ENCODE measurements around the gene PTPRM.

The PTPRM gene

DNA sequence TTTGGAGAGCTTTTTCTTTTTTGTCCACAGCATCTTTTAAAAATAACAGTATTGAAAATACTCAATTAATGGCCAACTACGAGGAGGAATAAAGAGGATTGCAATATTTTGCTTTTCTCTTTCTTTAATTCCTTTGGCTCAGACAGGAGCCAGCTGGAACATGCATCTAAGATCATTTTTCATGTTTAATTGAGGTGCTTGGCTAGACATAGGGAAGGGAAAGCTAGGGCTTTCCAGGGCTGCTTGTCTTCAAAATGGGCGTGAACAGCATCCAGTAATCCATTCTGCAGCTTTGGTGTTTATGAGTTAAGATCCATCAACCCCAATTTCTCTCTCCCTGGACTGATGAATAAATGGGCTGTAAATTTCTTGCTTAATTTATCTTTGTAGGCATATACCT lies 323.0 kb downstream of the PTPRM start:
- no peaks in the 10 kb centered on the region for H3K36me3 Mint-ChIP-seq
- no peaks in the 10 kb centered on the region for H3K4me1 Mint-ChIP-seq
- H3K27ac Mint-ChIP-seq = no peak overlapping the region
- no peaks in the 10 kb centered on the region for H3K27me3 Mint-ChIP-seq
- H3K4me3 Mint-ChIP-seq = no peak overlapping the region
- no peaks in the 10 kb centered on the region for H3K9me3 Mint-ChIP-seq
- DNase-seq = no peak
- CTCF ChIA-PET = no interaction called here

GRCh38 chr18:7892556-7892955 lies 325.4 kb downstream of the PTPRM start:
- no peaks in the 10 kb centered on the region for H3K9me3 Mint-ChIP-seq
- no peaks in the 10 kb centered on the region for H3K36me3 Mint-ChIP-seq
- no peaks in the 10 kb centered on the region for H3K27me3 Mint-ChIP-seq
- no peak overlapping the region for H3K4me3 Mint-ChIP-seq
- CTCF ChIA-PET = no interaction called here
- H3K27ac Mint-ChIP-seq = no peak overlapping the region
- H3K4me1 Mint-ChIP-seq = no peaks in the 10 kb centered on the region
- no peak for DNase-seq

GRCh38 chr18:7894592-7894991 lies 327.5 kb downstream of the PTPRM start:
- H3K4me3 Mint-ChIP-seq = no peak overlapping the region
- no peaks in the 10 kb centered on the region for H3K36me3 Mint-ChIP-seq
- no peaks in the 10 kb centered on the region for H3K4me1 Mint-ChIP-seq
- CTCF ChIA-PET = no interaction called here
- no peak for DNase-seq
- no peaks in the 10 kb centered on the region for H3K27me3 Mint-ChIP-seq
- H3K27ac Mint-ChIP-seq = no peak overlapping the region
- no peaks in the 10 kb centered on the region for H3K9me3 Mint-ChIP-seq

DNA sequence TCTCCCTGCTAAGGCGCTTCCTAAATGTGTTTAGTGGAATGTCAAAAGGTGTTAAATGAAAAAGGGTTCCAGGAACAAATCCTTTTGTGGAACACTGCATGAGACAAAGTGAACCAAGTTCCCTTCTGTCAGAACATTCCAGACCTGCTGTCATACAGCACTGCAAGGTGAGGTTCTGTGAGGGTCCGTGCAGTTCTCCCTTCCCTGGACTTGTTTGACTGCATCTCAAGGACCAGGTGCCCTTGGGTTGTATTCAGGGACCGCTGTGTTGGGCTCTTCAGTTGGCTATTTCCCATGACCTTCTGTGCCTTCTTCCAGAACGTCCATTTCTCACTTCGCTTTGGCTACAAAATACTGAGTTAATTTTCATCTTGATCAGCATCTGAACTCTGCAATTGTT lies 328.2 kb downstream of the PTPRM start:
- Mint-ChIP-seq H3K4me1 (no peaks in the 10 kb centered on the region), H3K4me3 (no peak overlapping the region), H3K36me3 (no peaks in the 10 kb centered on the region), H3K27me3 (no peaks in the 10 kb centered on the region), H3K9me3 (no peaks in the 10 kb centered on the region), H3K27ac (no peak overlapping the region)
- CTCF ChIA-PET = no interaction called here
- no peak for DNase-seq

DNA sequence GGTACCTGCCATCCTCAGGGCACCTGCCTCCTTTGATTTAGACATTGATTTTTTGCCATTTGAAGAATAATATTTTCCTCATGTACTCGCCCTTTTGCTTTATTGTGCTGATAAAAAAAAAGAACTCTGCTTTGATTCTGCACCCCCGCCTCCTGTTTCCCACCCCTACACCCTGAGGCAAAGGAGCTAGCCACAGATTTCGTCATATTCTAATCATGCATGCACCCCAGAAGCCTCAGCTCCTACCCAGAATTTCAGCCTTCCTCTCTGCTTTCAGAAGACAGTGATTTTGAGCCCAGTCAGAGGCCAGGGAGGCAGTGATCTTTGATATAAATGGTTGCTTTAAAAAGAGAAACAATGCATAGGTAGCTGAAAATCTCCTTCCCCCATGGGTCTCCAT lies 329.0 kb downstream of the PTPRM start:
- CTCF ChIA-PET = no interaction called here
- no peak overlapping the region for H3K4me3 Mint-ChIP-seq

DNA sequence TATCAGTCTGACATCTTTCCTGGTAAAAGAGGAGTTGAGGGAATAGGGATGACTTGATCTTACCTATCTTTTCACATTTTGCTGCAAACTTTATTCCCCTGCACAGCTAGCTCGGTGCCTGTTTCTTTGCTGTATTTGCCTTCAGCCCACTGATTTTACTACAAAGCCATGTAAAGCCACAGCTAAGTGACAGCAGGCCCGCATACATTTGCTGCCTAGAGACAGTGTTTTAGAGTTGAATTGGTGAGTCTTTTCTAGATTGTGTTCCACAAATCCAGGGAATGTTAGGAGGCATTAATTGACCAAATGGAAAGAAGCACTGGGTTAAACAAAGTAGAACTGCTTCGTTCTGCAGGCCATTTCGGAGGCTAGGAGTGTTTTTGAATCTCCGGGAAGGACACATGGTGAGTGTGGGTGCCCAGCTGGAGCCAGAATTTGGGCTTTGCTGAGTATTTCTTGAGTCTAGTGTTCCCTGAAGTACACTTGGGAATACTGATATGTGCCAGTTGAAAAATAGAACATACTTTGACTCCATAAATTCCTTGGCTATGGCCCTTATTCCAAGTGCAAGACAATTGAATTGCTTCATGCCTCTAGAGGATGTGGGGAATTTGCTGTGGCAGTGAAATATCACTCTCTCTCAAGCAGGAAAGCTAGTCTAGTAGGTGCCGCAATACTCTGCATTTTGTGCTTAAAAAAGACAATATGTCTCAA lies 329.8 kb downstream of the PTPRM start:
- CTCF ChIA-PET = no interaction called here
- no peaks in the 10 kb centered on the region for H3K4me1 Mint-ChIP-seq
- no peaks in the 10 kb centered on the region for H3K36me3 Mint-ChIP-seq

More for the DNA sequence above, 329.0 kb downstream of the PTPRM start:
- H3K27ac Mint-ChIP-seq = no peak overlapping the region
- H3K27me3 Mint-ChIP-seq = no peaks in the 10 kb centered on the region
- DNase-seq = no peak
- no peaks in the 10 kb centered on the region for H3K9me3 Mint-ChIP-seq
- no peaks in the 10 kb centered on the region for H3K36me3 Mint-ChIP-seq
- H3K4me1 Mint-ChIP-seq = no peaks in the 10 kb centered on the region

DNA sequence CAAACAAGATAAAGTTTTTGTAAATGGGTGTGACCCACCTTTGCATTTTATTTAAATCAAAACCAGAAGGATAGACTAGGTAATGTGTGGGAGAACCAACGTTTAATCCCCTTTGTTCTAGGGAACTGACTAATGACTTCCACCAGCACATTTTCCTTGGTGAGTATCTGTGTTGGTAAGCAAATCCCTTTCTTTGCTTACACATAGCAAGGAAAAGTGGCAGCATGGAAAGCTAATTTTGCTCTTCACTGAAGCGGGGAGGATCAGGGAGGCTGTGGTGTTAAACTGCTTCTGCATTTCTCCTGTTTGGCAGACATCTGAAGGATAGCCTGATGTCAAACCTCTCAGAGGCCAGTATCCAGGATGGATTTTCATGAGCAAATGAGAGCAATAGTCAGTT lies 331.1 kb downstream of the PTPRM start:
- CTCF ChIA-PET = no interaction called here
- no peak for DNase-seq

More for the DNA sequence above, 329.8 kb downstream of the PTPRM start:
- Mint-ChIP-seq H3K9me3 (no peaks in the 10 kb centered on the region), H3K27ac (no peak overlapping the region), H3K27me3 (no peaks in the 10 kb centered on the region), H3K4me3 (no peak overlapping the region)
- no peak for DNase-seq

GRCh38 chr18:7899078-7899477 lies 332.0 kb downstream of the PTPRM start:
- no peak for DNase-seq
- Mint-ChIP-seq H3K9me3 (no peaks in the 10 kb centered on the region), H3K4me1 (no peaks in the 10 kb centered on the region), H3K27ac (no peak overlapping the region), H3K4me3 (no peak overlapping the region), H3K36me3 (no peaks in the 10 kb centered on the region), H3K27me3 (no peaks in the 10 kb centered on the region)
- CTCF ChIA-PET = no interaction called here

More for the DNA sequence above, 331.1 kb downstream of the PTPRM start:
- H3K4me3 Mint-ChIP-seq = no peak overlapping the region
- no peaks in the 10 kb centered on the region for H3K36me3 Mint-ChIP-seq
- H3K27me3 Mint-ChIP-seq = no peaks in the 10 kb centered on the region
- H3K27ac Mint-ChIP-seq = no peak overlapping the region
- no peaks in the 10 kb centered on the region for H3K9me3 Mint-ChIP-seq
- H3K4me1 Mint-ChIP-seq = no peaks in the 10 kb centered on the region

GRCh38 chr18:7900091-7900490 lies 333.0 kb downstream of the PTPRM start:
- DNase-seq = no peak
- no peaks in the 10 kb centered on the region for H3K4me1 Mint-ChIP-seq
- no peaks in the 10 kb centered on the region for H3K27me3 Mint-ChIP-seq
- CTCF ChIA-PET = no interaction called here
- H3K36me3 Mint-ChIP-seq = no peaks in the 10 kb centered on the region
- no peak overlapping the region for H3K27ac Mint-ChIP-seq
- no peaks in the 10 kb centered on the region for H3K9me3 Mint-ChIP-seq
- H3K4me3 Mint-ChIP-seq = no peak overlapping the region

GRCh38 chr18:7901657-7902056 lies 334.5 kb downstream of the PTPRM start:
- H3K9me3 Mint-ChIP-seq = peaks cover 8% of the 10 kb centered on the region
- CTCF ChIA-PET = no interaction called here
- H3K4me3 Mint-ChIP-seq = no peak overlapping the region
- H3K36me3 Mint-ChIP-seq = no peaks in the 10 kb centered on the region
- no peak for DNase-seq
- H3K27me3 Mint-ChIP-seq = no peaks in the 10 kb centered on the region
- no peaks in the 10 kb centered on the region for H3K4me1 Mint-ChIP-seq
- no peak overlapping the region for H3K27ac Mint-ChIP-seq

GRCh38 chr18:7902399-7902839 lies 335.3 kb downstream of the PTPRM start:
- CTCF ChIA-PET = no interaction called here
- Mint-ChIP-seq H3K4me1 (no peaks in the 10 kb centered on the region), H3K9me3 (peaks cover 8% of the 10 kb centered on the region), H3K27ac (no peak overlapping the region), H3K27me3 (no peaks in the 10 kb centered on the region), H3K36me3 (no peaks in the 10 kb centered on the region), H3K4me3 (no peak overlapping the region)
- DNase-seq = no peak

GRCh38 chr18:7904529-7904928 lies 337.4 kb downstream of the PTPRM start:
- no peak overlapping the region for H3K27ac Mint-ChIP-seq
- H3K9me3 Mint-ChIP-seq = peaks cover 8% of the 10 kb centered on the region
- no peak for DNase-seq

DNA sequence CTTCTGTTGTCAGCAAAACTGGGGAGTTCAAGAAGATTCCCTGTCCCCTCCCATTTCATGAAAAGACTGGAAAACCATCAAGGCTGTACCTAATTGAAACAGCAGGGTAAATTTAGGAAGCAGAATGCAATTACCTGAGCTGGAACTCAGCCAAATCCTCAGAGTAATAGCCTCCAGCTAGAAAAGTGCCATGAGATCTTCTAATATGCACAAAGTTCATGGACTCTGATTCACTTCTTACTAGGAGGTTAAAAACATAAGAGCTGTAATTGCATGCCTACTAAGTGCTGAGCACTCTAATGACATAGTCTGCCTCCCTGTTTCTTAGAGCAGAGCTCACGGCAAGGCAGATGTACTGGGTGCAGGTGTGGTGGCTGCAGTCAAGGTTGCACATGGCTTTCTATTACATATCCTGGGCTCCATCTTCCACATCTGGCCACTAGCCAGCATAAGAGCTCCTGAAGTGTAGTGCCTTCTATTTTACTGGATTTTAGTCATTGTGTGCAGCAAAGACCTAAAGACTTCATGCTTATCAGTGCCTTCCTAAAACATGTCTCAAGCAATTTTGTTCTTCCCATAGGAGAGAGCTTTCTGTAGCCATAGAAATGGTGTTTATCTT lies 341.7 kb downstream of the PTPRM start:
- Mint-ChIP-seq H3K36me3 (no peaks in the 10 kb centered on the region), H3K27me3 (no peaks in the 10 kb centered on the region), H3K9me3 (peaks cover 8% of the 10 kb centered on the region), H3K27ac (no peak overlapping the region), H3K4me3 (no peak overlapping the region), H3K4me1 (no peaks in the 10 kb centered on the region)
- CTCF ChIA-PET = no interaction called here
- no peak for DNase-seq

More at GRCh38 chr18:7904529-7904928, 337.4 kb downstream of the PTPRM start:
- H3K27me3 Mint-ChIP-seq = no peaks in the 10 kb centered on the region
- CTCF ChIA-PET = no interaction called here
- no peaks in the 10 kb centered on the region for H3K36me3 Mint-ChIP-seq
- H3K4me3 Mint-ChIP-seq = no peak overlapping the region
- no peaks in the 10 kb centered on the region for H3K4me1 Mint-ChIP-seq

DNA sequence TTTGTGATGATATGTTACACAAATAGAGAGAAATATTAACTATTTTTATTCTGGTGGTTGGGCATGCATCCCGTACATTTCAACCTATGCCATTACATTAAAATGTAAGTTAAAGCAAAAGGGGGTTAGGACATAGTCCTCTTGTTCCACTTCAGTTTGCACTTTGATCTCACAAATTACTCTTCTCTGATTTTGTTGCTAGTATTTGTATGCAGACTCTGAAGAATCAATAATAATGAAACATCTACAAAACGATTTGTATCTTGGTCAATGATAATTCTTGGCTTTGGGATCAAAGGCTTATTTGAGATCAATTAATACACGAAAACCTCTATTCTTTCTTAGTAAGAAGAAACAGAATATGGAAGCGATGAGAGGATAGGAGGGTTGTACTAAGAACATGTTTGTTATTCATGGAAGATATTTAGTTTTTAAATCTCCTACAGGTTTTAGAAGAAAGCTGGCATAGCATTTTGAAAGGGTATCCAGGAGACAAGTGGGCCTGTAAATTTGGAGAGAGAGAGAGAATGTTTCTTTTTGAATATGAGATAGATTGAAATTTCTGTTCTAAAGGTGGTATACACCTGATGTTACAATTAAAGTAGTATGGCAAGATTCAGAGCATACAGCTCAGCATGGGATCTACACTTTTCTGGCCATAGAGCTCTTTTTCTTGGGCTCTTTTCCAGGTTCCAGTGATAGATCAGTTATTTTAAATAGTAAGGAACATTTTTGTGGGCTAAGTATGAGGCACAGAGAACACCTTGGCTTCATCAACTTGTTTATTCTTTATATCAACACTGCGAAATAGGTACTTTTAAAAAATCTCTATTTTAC lies 347.9 kb downstream of the PTPRM start:
- Mint-ChIP-seq H3K9me3 (no peaks in the 10 kb centered on the region), H3K27me3 (no peaks in the 10 kb centered on the region), H3K4me1 (no peaks in the 10 kb centered on the region), H3K4me3 (no peak overlapping the region), H3K36me3 (no peaks in the 10 kb centered on the region), H3K27ac (no peak overlapping the region)
- DNase-seq = no peak
- CTCF ChIA-PET = no interaction called here

- H3K27me3 Mint-ChIP-seq = no peaks in the 10 kb centered on the region
- CTCF ChIA-PET = no interaction called here
- H3K4me1 Mint-ChIP-seq = no peaks in the 10 kb centered on the region
- no peak overlapping the region for H3K27ac Mint-ChIP-seq
- DNase-seq = no peak
- peaks cover 2% of the 10 kb centered on the region for H3K9me3 Mint-ChIP-seq
- no peaks in the 10 kb centered on the region for H3K36me3 Mint-ChIP-seq
- H3K4me3 Mint-ChIP-seq = no peak overlapping the region
These were observed 351.6 kb downstream of the PTPRM start for GRCh38 chr18:7918701-7919100.
